CD4-positive, alpha-beta T cell (primary cell): Measurements from ENCODE around the gene RANBP2. TPM values are rescaled to one million over a fixed set of nuclear protein-coding genes. Genes with fewer than 3 reads are reported as not detected.
A peak's percentile ranks its signal among the peaks of the same experiment; 100 is the strongest.
"Not testable (repeated sequence)": the region's sequence is repeated elsewhere in the genome, so short reads cannot be mapped to it uniquely, and the experiment has no call there.

ENCODE experiments used
- ATAC-seq: fragments of 200-7000 bp; cut with Tn5 transposase; one replicate; pipeline ENCODE4 v1.10.0; 2022; ENCODE audit warnings: mild to moderate bottlenecking; ENCODE audit not compliant: poor library complexity
- CTCF ChIA-PET: fragments of 350-600 bp; sonication (Branson Sonifier 250); formaldehyde crosslinking; loops from one replicate; lab custom pipeline; 2021; ENCODE audit warnings: antibody characterized with exemption, inconsistent platforms; lab: Charles Lee
- POLR2A ChIA-PET: fragments of 350-600 bp; sonication (Branson Sonifier 250); formaldehyde crosslinking; loops from one replicate; lab custom pipeline; 2021; ENCODE audit warnings: antibody characterized with exemption, inconsistent platforms; lab: Charles Lee
- DNase-seq, 14 experiments: peaks; one replicate each; pipeline ENCODE4 v3.0.0-alpha.2; 2013 to 2020; ENCODE audit warnings: mixed read lengths in 2 of 14
- H3K27ac ChIP-seq, 2 donors: one replicate each; pipeline versions ENCODE4 v1.5.1 to v1.7.0; 2013; ENCODE audit warnings: low read length in 2 of 2, low read depth in 1 of 2, mild to moderate bottlenecking in 1 of 2
- H3K27me3 ChIP-seq, 2 experiments: 1 replicate in 1 of 2; 2 replicates in 1 of 2; pipeline versions ENCODE4 v1.6.1 to v1.7.0; 2013; ENCODE audit warnings: low read length in 2 of 2, control low read depth in 1 of 2, mild to moderate bottlenecking in 1 of 2, moderate library complexity in 1 of 2; ENCODE audit not compliant: insufficient read depth in 2 of 2, control insufficient read depth in 1 of 2
- H3K36me3 ChIP-seq: one replicate; pipeline ENCODE4 v1.6.1; 2013; ENCODE audit warnings: low read length, control low read depth; ENCODE audit not compliant: insufficient read depth
- H3K4me1 ChIP-seq: one replicate; pipeline ENCODE4 v1.6.1; 2013; ENCODE audit warnings: low read length, control low read depth; ENCODE audit not compliant: insufficient read depth
- H3K4me3 ChIP-seq: one replicate; pipeline ENCODE4 v1.5.1; 2013; ENCODE audit warnings: mild to moderate bottlenecking, low read length, moderate library complexity
- H3K9me3 ChIP-seq, 2 experiments: 1 replicate in 1 of 2; 2 replicates in 1 of 2; pipeline versions ENCODE4 v1.6.1 to v1.7.0; 2013; ENCODE audit warnings: low read length in 2 of 2, mild to moderate bottlenecking in 2 of 2, control low read depth in 1 of 2, moderate library complexity in 1 of 2; ENCODE audit not compliant: control insufficient read depth in 1 of 2, insufficient read depth in 1 of 2
- H3K27ac Mint-ChIP-seq: one replicate; pipeline ENCODE4 v1.8.0; 2020; ENCODE audit warnings: mixed read lengths
- H3K27me3 Mint-ChIP-seq: one replicate; pipeline ENCODE4 v1.8.0; 2021; ENCODE audit warnings: mixed read lengths
- H3K36me3 Mint-ChIP-seq: one replicate; pipeline ENCODE4 v1.8.0; 2021; ENCODE audit warnings: low read depth, mixed read lengths
- H3K4me1 Mint-ChIP-seq: one replicate; pipeline ENCODE4 v1.8.0; 2021; ENCODE audit warnings: low read depth, mixed read lengths
- H3K4me3 Mint-ChIP-seq: one replicate; pipeline ENCODE4 v1.8.0; 2020; ENCODE audit warnings: mild to moderate bottlenecking, mixed read lengths
- H3K9me3 Mint-ChIP-seq: one replicate; pipeline ENCODE4 v1.8.0; 2020; ENCODE audit warnings: mixed read lengths
- intact Hi-C, 2 experiments: fragments of 100-400 bp; cut with DNase I in 1 of 2; cut with micrococcal nuclease in 1 of 2; formaldehyde crosslinking; loops; one replicate each; pipeline versions ENCODE4 v1.15.1 to v1.9.0; 2023 to 2025; cut with DNase I, micrococcal nuclease
- total RNA-seq, 174 experiments: library from RNA in 2 of 174; stranded (reverse) in 2 of 174; gene quantifications; one replicate each; pipeline ENCODE4 v1.2.3 and lab custom pipeline; 2021 to 2026
- TF ChIP-seq, protein P1 (sequence below): fragments of 200-600 bp; IDR thresholded peaks from one replicate; pipeline ENCODE4 v1.8.0; 2022; ENCODE audit warnings: antibody characterized with exemption, mild to moderate bottlenecking

The RANBP2 gene
- total RNA-seq, 2 experiments from 2014 or later, result 182 to 186 TPM

GRCh38 chr2:108707300-108707699 is 12.0 kb upstream of the RANBP2 start:
- H3K36me3 Mint-ChIP-seq, result no peaks in the 10 kb centered on the region
- H3K9me3 Mint-ChIP-seq, result peaks cover 7% of the 10 kb centered on the region
- H3K36me3 ChIP-seq, result no peaks in the 10 kb centered on the region
- H3K9me3 ChIP-seq, result no peaks in the 10 kb centered on the region
- no peaks in the 10 kb centered on the region for H3K27me3 Mint-ChIP-seq
- DNase-seq (no peak), ATAC-seq (no peak)
- H3K4me1 Mint-ChIP-seq, result no peaks in the 10 kb centered on the region
- TF ChIP-seq, protein P1, sequence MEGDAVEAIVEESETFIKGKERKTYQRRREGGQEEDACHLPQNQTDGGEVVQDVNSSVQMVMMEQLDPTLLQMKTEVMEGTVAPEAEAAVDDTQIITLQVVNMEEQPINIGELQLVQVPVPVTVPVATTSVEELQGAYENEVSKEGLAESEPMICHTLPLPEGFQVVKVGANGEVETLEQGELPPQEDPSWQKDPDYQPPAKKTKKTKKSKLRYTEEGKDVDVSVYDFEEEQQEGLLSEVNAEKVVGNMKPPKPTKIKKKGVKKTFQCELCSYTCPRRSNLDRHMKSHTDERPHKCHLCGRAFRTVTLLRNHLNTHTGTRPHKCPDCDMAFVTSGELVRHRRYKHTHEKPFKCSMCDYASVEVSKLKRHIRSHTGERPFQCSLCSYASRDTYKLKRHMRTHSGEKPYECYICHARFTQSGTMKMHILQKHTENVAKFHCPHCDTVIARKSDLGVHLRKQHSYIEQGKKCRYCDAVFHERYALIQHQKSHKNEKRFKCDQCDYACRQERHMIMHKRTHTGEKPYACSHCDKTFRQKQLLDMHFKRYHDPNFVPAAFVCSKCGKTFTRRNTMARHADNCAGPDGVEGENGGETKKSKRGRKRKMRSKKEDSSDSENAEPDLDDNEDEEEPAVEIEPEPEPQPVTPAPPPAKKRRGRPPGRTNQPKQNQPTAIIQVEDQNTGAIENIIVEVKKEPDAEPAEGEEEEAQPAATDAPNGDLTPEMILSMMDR, result no peak
- H3K4me1 ChIP-seq, result no peaks in the 10 kb centered on the region
- H3K27ac ChIP-seq, result no peak overlapping the region
- ChIA-PET POLR2A (no interaction called here), CTCF (no interaction called here)
- no peaks in the 10 kb centered on the region for H3K27me3 ChIP-seq
- H3K4me3 ChIP-seq, result no peak overlapping the region
- no peak overlapping the region for H3K4me3 Mint-ChIP-seq
- intact Hi-C loops, result no loop called here
- no peak overlapping the region for H3K27ac Mint-ChIP-seq

DNA sequence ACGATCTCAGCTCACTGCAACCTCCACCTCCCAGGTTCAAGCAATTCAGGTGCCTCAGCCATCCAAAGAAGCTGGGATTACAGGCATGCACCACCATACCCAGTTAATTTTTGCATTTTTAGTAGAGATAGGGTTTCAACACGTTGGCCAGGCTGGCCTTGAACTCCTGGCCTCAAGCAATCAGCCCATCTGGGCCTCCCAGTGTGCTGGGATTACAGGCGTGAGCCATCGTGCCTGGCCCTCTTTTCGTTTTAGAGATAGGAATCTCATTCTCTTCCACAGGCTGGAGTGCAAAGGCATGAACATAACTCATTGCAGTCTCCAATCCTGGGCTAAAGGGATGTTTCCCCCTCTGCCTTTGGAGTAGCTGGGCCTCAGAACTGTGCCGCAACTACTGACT is 2.3 kb upstream of the RANBP2 start:
- H3K9me3 Mint-ChIP-seq, H3K36me3 Mint-ChIP-seq, H3K27ac ChIP-seq, H3K27ac Mint-ChIP-seq, H3K27me3 Mint-ChIP-seq, H3K4me3 Mint-ChIP-seq, H3K27me3 ChIP-seq, H3K9me3 ChIP-seq, DNase-seq, H3K4me3 ChIP-seq, CTCF ChIA-PET, ATAC-seq, H3K36me3 ChIP-seq, POLR2A ChIA-PET: not testable (repeated sequence)
- intact Hi-C loops, result loop anchor here (5.0 to 10.0 kb wide), 5 partner anchors 105 to 1490 kb away; partner anchors contain the start of genes GCC2 (in 1 of the 2), NPHP1 (in 1 of the 2), SEPTIN10 (in 1 of the 2) and SOWAHC (in 1 of the 2)
- peaks cover 19% of the 10 kb centered on the region for H3K4me1 ChIP-seq
- peaks cover 18% of the 10 kb centered on the region for H3K4me1 Mint-ChIP-seq

GRCh38 chr2:108726048-108726447 is 6.8 kb downstream of the RANBP2 start:
- Mint-ChIP-seq H3K36me3 (peaks cover 29% of the 10 kb centered on the region), H3K4me1 (peaks cover 40% of the 10 kb centered on the region), H3K4me3 (peak overlapping the region; percentile 1)
- POLR2A ChIA-PET, H3K4me3 ChIP-seq, H3K27me3 ChIP-seq, intact Hi-C loops, ATAC-seq, H3K36me3 ChIP-seq, H3K9me3 Mint-ChIP-seq, H3K9me3 ChIP-seq, H3K27ac Mint-ChIP-seq, H3K27ac ChIP-seq, H3K27me3 Mint-ChIP-seq, DNase-seq, CTCF ChIA-PET: not testable (repeated sequence)
- peaks cover 15% of the 10 kb centered on the region for H3K4me1 ChIP-seq

DNA sequence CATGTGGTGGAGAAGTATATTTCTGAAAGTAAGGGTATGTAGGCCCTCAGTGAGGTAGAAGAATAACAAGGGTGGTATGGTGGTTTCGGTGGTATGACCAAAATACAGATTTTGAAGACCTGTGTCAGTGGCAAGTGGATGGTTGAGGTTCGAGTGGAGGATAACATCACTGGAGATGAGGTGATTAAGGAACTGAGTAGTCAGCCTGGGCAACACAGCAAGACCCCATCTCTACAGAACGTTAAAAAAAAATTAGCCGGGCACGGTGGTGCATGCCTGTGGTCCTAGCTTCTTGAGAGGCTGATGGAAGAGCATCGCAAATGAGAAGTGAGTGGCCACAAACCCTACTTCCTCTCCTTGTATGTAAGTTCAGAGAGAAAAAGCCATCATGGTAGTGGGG is 15.4 kb downstream of the RANBP2 start:
- H3K27me3 ChIP-seq, DNase-seq, POLR2A ChIA-PET, ATAC-seq, H3K4me1 Mint-ChIP-seq, intact Hi-C loops, H3K4me1 ChIP-seq, H3K27me3 Mint-ChIP-seq, H3K27ac Mint-ChIP-seq, H3K27ac ChIP-seq, H3K9me3 Mint-ChIP-seq, H3K4me3 Mint-ChIP-seq, H3K9me3 ChIP-seq, CTCF ChIA-PET, H3K4me3 ChIP-seq: not testable (repeated sequence)
- H3K36me3 Mint-ChIP-seq, result peaks cover 63% of the 10 kb centered on the region
- H3K36me3 ChIP-seq, result peaks cover 25% of the 10 kb centered on the region

- H3K4me1 ChIP-seq, H3K27ac Mint-ChIP-seq, ATAC-seq, POLR2A ChIA-PET, H3K9me3 Mint-ChIP-seq, H3K9me3 ChIP-seq, H3K27me3 Mint-ChIP-seq, H3K4me3 ChIP-seq, H3K27me3 ChIP-seq, H3K4me3 Mint-ChIP-seq, H3K4me1 Mint-ChIP-seq, intact Hi-C loops, DNase-seq, H3K27ac ChIP-seq: not testable (repeated sequence)
- peaks cover 36% of the 10 kb centered on the region for H3K36me3 ChIP-seq
- H3K36me3 Mint-ChIP-seq, result peaks cover 67% of the 10 kb centered on the region
- CTCF ChIA-PET, result interaction anchor here (0.7 kb wide), 1 partner anchor 667 kb away, joined by 3 read pairs; no protein-coding TSS in a partner anchor
These were observed 38.7 kb downstream of the RANBP2 start for GRCh38 chr2:108757973-108758372.

- H3K9me3 Mint-ChIP-seq, H3K27ac ChIP-seq, H3K4me1 ChIP-seq, H3K4me3 Mint-ChIP-seq, POLR2A ChIA-PET, H3K4me3 ChIP-seq, H3K27me3 Mint-ChIP-seq, H3K27me3 ChIP-seq, intact Hi-C loops, H3K27ac Mint-ChIP-seq, H3K9me3 ChIP-seq, CTCF ChIA-PET, ATAC-seq, DNase-seq: not testable (repeated sequence)
- H3K36me3 Mint-ChIP-seq, result peaks cover 72% of the 10 kb centered on the region
- peaks cover 11% of the 10 kb centered on the region for H3K4me1 Mint-ChIP-seq
- H3K36me3 ChIP-seq, result peaks cover 41% of the 10 kb centered on the region
These were observed 43.3 kb downstream of the RANBP2 start for GRCh38 chr2:108762618-108763017.
